ENCODE data around the gene NDRG4. TPM values are rescaled to one million over a fixed set of nuclear protein-coding genes. Genes with fewer than 3 reads are reported as not detected.

The NDRG4 gene
- total RNA-seq, 1 donor from 2014 or later, result 1.8 TPM

DNA sequence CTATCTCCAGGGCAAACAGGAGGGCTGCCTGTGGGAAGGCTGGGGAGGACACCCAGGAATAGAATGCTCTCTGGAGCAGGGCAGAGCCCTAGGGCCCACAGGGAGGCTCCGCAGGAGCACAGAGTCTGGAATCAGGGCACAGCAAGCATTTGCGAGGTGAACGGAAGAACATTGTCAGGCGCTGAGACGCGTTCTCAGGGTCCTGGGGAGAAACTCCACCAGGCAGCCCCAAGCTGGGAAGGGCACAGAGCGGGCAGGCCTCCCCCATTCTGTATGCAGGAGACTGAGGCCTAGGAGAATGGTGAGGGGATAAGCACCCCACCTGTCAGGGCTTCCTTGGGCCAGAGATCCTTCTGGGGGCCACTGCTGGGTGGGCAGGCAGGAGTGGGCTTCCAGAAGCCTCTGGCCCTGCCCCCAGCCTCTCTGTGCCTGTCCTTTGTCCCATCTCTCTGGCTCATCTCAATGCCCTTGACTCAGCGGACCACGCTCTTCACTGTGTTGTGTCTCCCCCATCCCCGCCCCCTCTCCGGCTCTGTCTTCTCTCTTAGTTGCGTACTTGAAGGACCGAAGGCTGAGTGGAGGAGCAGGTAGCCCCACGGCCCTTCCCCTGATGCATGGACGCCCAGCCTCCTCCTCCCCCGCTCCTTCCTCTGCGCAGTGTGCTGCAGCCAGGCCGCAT lies 10.3 kb downstream of the NDRG4 start:
- no peaks in the 10 kb centered on the region for H3K36me3 Mint-ChIP-seq (ENCODE audit: low read depth)
- no peak for ATAC-seq (ENCODE audit: low read depth)
- intact Hi-C loops (cut with micrococcal nuclease), result loop anchor here (10.0 kb wide), 1 partner anchor 385 kb away; the partner anchor contains the start of gene CFAP20
- H3K27ac Mint-ChIP-seq, result no peak overlapping the region
- H3K4me3 Mint-ChIP-seq, result no peak overlapping the region
- ChIA-PET POLR2A (no interaction called here), CTCF (interaction anchor here (2.5 kb wide), 1 partner anchor 151 kb away, joined by 11 read pairs; no protein-coding TSS in a partner anchor)
- H3K9me3 Mint-ChIP-seq, result no peaks in the 10 kb centered on the region
- DNase-seq, result no peak
- H3K27me3 Mint-ChIP-seq, result no peaks in the 10 kb centered on the region
- TF ChIP-seq, protein P1, sequence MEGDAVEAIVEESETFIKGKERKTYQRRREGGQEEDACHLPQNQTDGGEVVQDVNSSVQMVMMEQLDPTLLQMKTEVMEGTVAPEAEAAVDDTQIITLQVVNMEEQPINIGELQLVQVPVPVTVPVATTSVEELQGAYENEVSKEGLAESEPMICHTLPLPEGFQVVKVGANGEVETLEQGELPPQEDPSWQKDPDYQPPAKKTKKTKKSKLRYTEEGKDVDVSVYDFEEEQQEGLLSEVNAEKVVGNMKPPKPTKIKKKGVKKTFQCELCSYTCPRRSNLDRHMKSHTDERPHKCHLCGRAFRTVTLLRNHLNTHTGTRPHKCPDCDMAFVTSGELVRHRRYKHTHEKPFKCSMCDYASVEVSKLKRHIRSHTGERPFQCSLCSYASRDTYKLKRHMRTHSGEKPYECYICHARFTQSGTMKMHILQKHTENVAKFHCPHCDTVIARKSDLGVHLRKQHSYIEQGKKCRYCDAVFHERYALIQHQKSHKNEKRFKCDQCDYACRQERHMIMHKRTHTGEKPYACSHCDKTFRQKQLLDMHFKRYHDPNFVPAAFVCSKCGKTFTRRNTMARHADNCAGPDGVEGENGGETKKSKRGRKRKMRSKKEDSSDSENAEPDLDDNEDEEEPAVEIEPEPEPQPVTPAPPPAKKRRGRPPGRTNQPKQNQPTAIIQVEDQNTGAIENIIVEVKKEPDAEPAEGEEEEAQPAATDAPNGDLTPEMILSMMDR (IDR thresholded peaks at IDR 0.05), result no peak
- H3K4me1 Mint-ChIP-seq, result peaks cover 8% of the 10 kb centered on the region

GRCh38 chr16:58510776-58511628 lies 11.1 kb downstream of the NDRG4 start:
- ChIA-PET CTCF (interaction anchor here (1.5 to 3.6 kb wide), 3 partner anchors 146 to 245 kb away, joined by 4 to 37 read pairs (median 11); no protein-coding TSS in a partner anchor), POLR2A (interaction anchor here (0.6 kb wide), 1 partner anchor 112 kb away, joined by 3 read pairs; no protein-coding TSS in a partner anchor)
- H3K27ac Mint-ChIP-seq, result no peak overlapping the region
- DNase-seq, result no peak
- peaks cover 9% of the 10 kb centered on the region for H3K4me1 Mint-ChIP-seq
- no peaks in the 10 kb centered on the region for H3K9me3 Mint-ChIP-seq
- no peak overlapping the region for H3K4me3 Mint-ChIP-seq
- no peaks in the 10 kb centered on the region for H3K27me3 Mint-ChIP-seq
- TF ChIP-seq, protein P1 (IDR thresholded peaks at IDR 0.05), result no peak
- no peaks in the 10 kb centered on the region for H3K36me3 Mint-ChIP-seq (ENCODE audit: low read depth)
- no peak for ATAC-seq (ENCODE audit: low read depth)
- intact Hi-C loops (cut with micrococcal nuclease), result loop anchor here (10.0 kb wide), 1 partner anchor 386 kb away; the partner anchor contains the start of gene CFAP20

- Mint-ChIP-seq H3K4me1 (peaks cover 18% of the 10 kb centered on the region), H3K27me3 (no peaks in the 10 kb centered on the region), H3K9me3 (no peaks in the 10 kb centered on the region), H3K27ac (no peak overlapping the region), H3K4me3 (no peak overlapping the region), H3K36me3 (ENCODE audit: low read depth) (peaks cover 3% of the 10 kb centered on the region)
- TF ChIP-seq, protein P1 (IDR thresholded peaks at IDR 0.05), result peak; percentile 53
- CTCF ChIA-PET, result interaction anchor here (0.6 to 3.6 kb wide), 8 partner anchors 11 to 244 kb away, joined by 3 to 37 read pairs (median 4); no protein-coding TSS in a partner anchor
- POLR2A ChIA-PET, result interaction anchor here (1.0 kb wide), 1 partner anchor 236 kb away, joined by 4 read pairs; no protein-coding TSS in a partner anchor
- ATAC-seq (ENCODE audit: low read depth), result no peak
- intact Hi-C loops (cut with micrococcal nuclease), result loop anchor here (1.0 to 10.0 kb wide), 3 partner anchors 149 to 387 kb away; partner anchors contain the start of gene CFAP20
- peak; percentile 74 for DNase-seq
Measured at GRCh38 chr16:58511933-58512815, 12.2 kb downstream of the NDRG4 start.

DNA sequence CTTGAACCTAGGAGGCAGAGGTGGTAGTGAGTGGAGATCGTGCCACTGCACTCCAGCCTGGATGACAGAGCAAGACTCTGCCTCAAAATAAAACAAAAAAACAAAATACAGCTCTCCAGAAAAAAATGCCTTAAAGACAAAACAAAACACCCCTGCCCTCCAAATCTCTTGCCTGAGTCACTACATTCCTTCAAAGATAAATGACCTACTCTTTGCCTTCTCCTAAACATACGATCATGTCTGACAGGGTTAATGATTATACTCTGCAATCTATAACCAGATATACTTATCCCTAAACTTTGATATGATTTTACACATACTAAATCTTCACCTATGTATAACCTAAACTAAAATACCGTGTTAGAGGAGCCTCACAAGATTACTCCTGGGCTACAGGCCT lies 13.9 kb downstream of the NDRG4 start:
- Mint-ChIP-seq H3K4me1 (peaks cover 24% of the 10 kb centered on the region), H3K9me3 (no peaks in the 10 kb centered on the region), H3K4me3 (peak overlapping the region; percentile 19), H3K36me3 (ENCODE audit: low read depth) (peaks cover 20% of the 10 kb centered on the region), H3K27me3 (no peaks in the 10 kb centered on the region), H3K27ac (peak overlapping the region; percentile 24)
- ChIA-PET CTCF (interaction anchor here (0.6 to 3.6 kb wide), 4 partner anchors 14 to 496 kb away, joined by 3 to 37 read pairs (median 8); partner anchors contain the start of gene NDRG4), POLR2A (no interaction called here)
- DNase-seq (no peak), ATAC-seq (ENCODE audit: low read depth) (no peak)
- intact Hi-C loops (cut with micrococcal nuclease), result loop anchor here (2.0 to 10.0 kb wide), 2 partner anchors 121 to 389 kb away; partner anchors contain the start of genes CFAP20 and GINS3
- TF ChIP-seq, protein P1 (IDR thresholded peaks at IDR 0.05), result no peak
